ENCODE results near the gene PRDM12.

The PRDM12 gene

DNA sequence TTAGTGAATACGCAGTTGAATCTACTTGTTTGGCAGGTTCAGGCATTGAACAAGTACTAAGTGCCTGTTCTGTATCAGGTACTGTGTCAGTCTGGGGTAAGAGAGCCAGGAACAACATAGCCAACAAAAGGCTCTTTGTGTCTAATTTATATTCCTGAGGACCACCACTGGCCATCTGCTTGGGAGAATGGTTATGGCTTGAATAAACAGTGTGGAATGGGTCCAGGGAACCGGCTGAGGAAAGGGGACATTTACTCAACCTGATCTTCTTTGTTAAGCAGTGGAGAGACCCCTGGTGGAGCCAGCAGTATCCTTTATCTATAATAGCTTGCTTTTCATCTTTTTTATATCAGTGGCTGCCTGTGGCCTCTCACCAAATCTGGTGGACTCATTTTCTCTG, 67.7 kb downstream of the PRDM12 start:
- FAIRE-seq (no peak), DNase-seq (ENCODE audit: insufficient read length, low spot score) (no peak)
- TF ChIP-seq POLR2AphosphoS5 (IDR thresholded peaks at IDR 0.05; ENCODE audit: low read depth, low read length) (no peak), SPI1 (IDR thresholded peaks at IDR 0.05; ENCODE audit: low read depth, low read length) (no peak), PAX5 (IDR thresholded peaks at IDR 0.05; ENCODE audit: insufficient read depth, low read length, severe bottlenecking) (no peak), TAF1 (IDR thresholded peaks at IDR 0.05; ENCODE audit: low read depth, low read length) (no peak), POU2F2 (IDR thresholded peaks at IDR 0.05; ENCODE audit: low read depth, low read length) (no peak), POLR2A (IDR thresholded peaks at IDR 0.05; ENCODE audit: low read depth, low read length) (no peak)
